ENCODE measurements around the gene APC2.

- TF ChIP-seq, protein P1, sequence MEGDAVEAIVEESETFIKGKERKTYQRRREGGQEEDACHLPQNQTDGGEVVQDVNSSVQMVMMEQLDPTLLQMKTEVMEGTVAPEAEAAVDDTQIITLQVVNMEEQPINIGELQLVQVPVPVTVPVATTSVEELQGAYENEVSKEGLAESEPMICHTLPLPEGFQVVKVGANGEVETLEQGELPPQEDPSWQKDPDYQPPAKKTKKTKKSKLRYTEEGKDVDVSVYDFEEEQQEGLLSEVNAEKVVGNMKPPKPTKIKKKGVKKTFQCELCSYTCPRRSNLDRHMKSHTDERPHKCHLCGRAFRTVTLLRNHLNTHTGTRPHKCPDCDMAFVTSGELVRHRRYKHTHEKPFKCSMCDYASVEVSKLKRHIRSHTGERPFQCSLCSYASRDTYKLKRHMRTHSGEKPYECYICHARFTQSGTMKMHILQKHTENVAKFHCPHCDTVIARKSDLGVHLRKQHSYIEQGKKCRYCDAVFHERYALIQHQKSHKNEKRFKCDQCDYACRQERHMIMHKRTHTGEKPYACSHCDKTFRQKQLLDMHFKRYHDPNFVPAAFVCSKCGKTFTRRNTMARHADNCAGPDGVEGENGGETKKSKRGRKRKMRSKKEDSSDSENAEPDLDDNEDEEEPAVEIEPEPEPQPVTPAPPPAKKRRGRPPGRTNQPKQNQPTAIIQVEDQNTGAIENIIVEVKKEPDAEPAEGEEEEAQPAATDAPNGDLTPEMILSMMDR (IDR thresholded peaks at IDR 0.05; ENCODE audit: low read depth, low read length, missing input control): no peak
- TF ChIP-seq YY1 (IDR thresholded peaks at IDR 0.05) (no peak), MAX (IDR thresholded peaks at IDR 0.05) (no peak), RAD21 (IDR thresholded peaks at IDR 0.05) (no peak), EGR1 (IDR thresholded peaks at IDR 0.05; ENCODE audit: low read depth in 2 of 2) (no peak), REST (IDR thresholded peaks at IDR 0.05) (no peak), TAF1 (conservative IDR thresholded peaks at IDR 0.05) (no peak), GABPA (IDR thresholded peaks at IDR 0.05 in 1 of 2, conservative IDR thresholded peaks at IDR 0.05 in 1 of 2) (no peak)
Observed at GRCh38 chr19:1520203-1520780, 70.4 kb downstream of the APC2 start.
